NT2/D1 (cell line): ENCODE measurements around the gene PLPPR4.
"Not testable (repeated sequence)": the region's sequence is repeated elsewhere in the genome, so short reads cannot be mapped to it uniquely, and the experiment has no call there.

Experiments used
- DNase-seq: peaks from one replicate; pipeline ENCODE4 v3.0.0-alpha.2; 2011; ENCODE audit warnings: low read depth, low spot score
- H3K27me3 ChIP-seq: 2 replicates; pipeline ENCODE4 v1.6.0; 2011; ENCODE audit warnings: mild to moderate bottlenecking; ENCODE audit not compliant: insufficient read length, insufficient read depth
- H3K36me3 ChIP-seq: 2 replicates; pipeline ENCODE4 v1.6.1; 2011; ENCODE audit warnings: mild to moderate bottlenecking, low read length, mixed read lengths; ENCODE audit not compliant: insufficient read depth, insufficient read length
- H3K4me1 ChIP-seq: 2 replicates; pipeline ENCODE4 v1.5.1; 2011; ENCODE audit not compliant: insufficient read depth, insufficient read length
- H3K4me3 ChIP-seq: 2 replicates; pipeline ENCODE4 v1.5.1; 2011; ENCODE audit warnings: low read depth; ENCODE audit not compliant: insufficient read length
- H3K9ac ChIP-seq: 2 replicates; pipeline ENCODE4 v1.6.0; 2011; ENCODE audit warnings: low read depth; ENCODE audit not compliant: insufficient read length
- H3K9me3 ChIP-seq: 2 replicates; pipeline ENCODE4 v1.5.1; 2011; ENCODE audit warnings: mild to moderate bottlenecking, low read length; ENCODE audit not compliant: insufficient read depth
- SUZ12 ChIP-seq: IDR thresholded peaks from 2 replicates; pipeline ENCODE4 v1.6.1; 2011; ENCODE audit not compliant: insufficient read length, insufficient read depth; ENCODE audit errors: extremely low read depth
- YY1 ChIP-seq: IDR thresholded peaks from 2 replicates; pipeline ENCODE4 v1.6.1; 2011; ENCODE audit not compliant: insufficient read length, insufficient read depth
- ZNF274 ChIP-seq: IDR thresholded peaks from 2 replicates; pipeline ENCODE4 v1.6.1; 2011; ENCODE audit warnings: mild to moderate bottlenecking, low read depth, low read length

Gene PLPPR4

GRCh38 chr1:99269321-99269720, 5.0 kb downstream of the PLPPR4 start:
- H3K4me1 ChIP-seq = no peaks in the 10 kb centered on the region
- DNase-seq = no peak
- peaks cover 19% of the 10 kb centered on the region for H3K27me3 ChIP-seq
- H3K9me3 ChIP-seq = peaks cover under 1% of the 10 kb centered on the region; the same call in 1 of the 2 replicates
- H3K9ac ChIP-seq = no peak overlapping the region
- no peaks in the 10 kb centered on the region for H3K36me3 ChIP-seq
- H3K4me3 ChIP-seq = no peak overlapping the region
- TF ChIP-seq YY1 (no peak), SUZ12 (no peak), ZNF274 (no peak)

GRCh38 chr1:99270646-99271045, 6.4 kb downstream of the PLPPR4 start:
- no peak for DNase-seq
- H3K4me1 ChIP-seq = no peaks in the 10 kb centered on the region
- no peak overlapping the region for H3K4me3 ChIP-seq
- peaks cover 4% of the 10 kb centered on the region; the same call in 1 of the 2 replicates for H3K9me3 ChIP-seq
- TF ChIP-seq SUZ12 (no peak), ZNF274 (no peak), YY1 (no peak)
- no peak overlapping the region for H3K9ac ChIP-seq
- peaks cover 7% of the 10 kb centered on the region for H3K27me3 ChIP-seq
- H3K36me3 ChIP-seq = no peaks in the 10 kb centered on the region

- no peaks in the 10 kb centered on the region for H3K36me3 ChIP-seq
- H3K9me3 ChIP-seq = peaks cover 4% of the 10 kb centered on the region; the same call in 1 of the 2 replicates
- no peak for TF ChIP-seq ZNF274
- no peak for TF ChIP-seq YY1
- no peak for TF ChIP-seq SUZ12
Measured at GRCh38 chr1:99271249-99271648, 7.0 kb downstream of the PLPPR4 start.

GRCh38 chr1:99277066-99277465, 12.8 kb downstream of the PLPPR4 start:
- DNase-seq = no peak
- TF ChIP-seq YY1 = no peak
- no peak for TF ChIP-seq SUZ12
- no peak for TF ChIP-seq ZNF274

More at GRCh38 chr1:99271249-99271648, 7.0 kb downstream of the PLPPR4 start:
- Histone ChIP-seq H3K4me1 (no peaks in the 10 kb centered on the region), H3K4me3 (no peak overlapping the region), H3K27me3 (peaks cover under 1% of the 10 kb centered on the region), H3K9ac (no peak overlapping the region)
- no peak for DNase-seq

GRCh38 chr1:99279525-99279924, 15.2 kb downstream of the PLPPR4 start:
- peaks cover under 1% of the 10 kb centered on the region; the same call in 1 of the 2 replicates for H3K9me3 ChIP-seq
- no peak for TF ChIP-seq YY1
- TF ChIP-seq ZNF274 = no peak
- TF ChIP-seq SUZ12 = no peak
- H3K4me3 ChIP-seq = no peak overlapping the region
- H3K36me3 ChIP-seq = no peaks in the 10 kb centered on the region
- no peak for DNase-seq
- no peaks in the 10 kb centered on the region for H3K27me3 ChIP-seq
- H3K4me1 ChIP-seq = no peaks in the 10 kb centered on the region
- no peak overlapping the region for H3K9ac ChIP-seq

More at GRCh38 chr1:99277066-99277465, 12.8 kb downstream of the PLPPR4 start:
- H3K9ac ChIP-seq = no peak overlapping the region
- H3K27me3 ChIP-seq = no peaks in the 10 kb centered on the region
- H3K9me3 ChIP-seq = peaks cover 4% of the 10 kb centered on the region; the same call in 1 of the 2 replicates
- no peaks in the 10 kb centered on the region for H3K4me1 ChIP-seq
- no peaks in the 10 kb centered on the region for H3K36me3 ChIP-seq
- no peak overlapping the region for H3K4me3 ChIP-seq

GRCh38 chr1:99281105-99281504, 16.8 kb downstream of the PLPPR4 start:
- Histone ChIP-seq H3K4me3 (no peak overlapping the region), H3K27me3 (no peaks in the 10 kb centered on the region), H3K4me1 (no peaks in the 10 kb centered on the region), H3K9ac (no peak overlapping the region), H3K9me3 (no peaks in the 10 kb centered on the region), H3K36me3 (no peaks in the 10 kb centered on the region)
- TF ChIP-seq YY1 (no peak), ZNF274 (no peak), SUZ12 (no peak)
- no peak for DNase-seq

- Histone ChIP-seq H3K9me3 (no peaks in the 10 kb centered on the region), H3K4me1 (no peaks in the 10 kb centered on the region), H3K36me3 (no peaks in the 10 kb centered on the region), H3K27me3 (no peaks in the 10 kb centered on the region), H3K4me3 (no peak overlapping the region), H3K9ac (no peak overlapping the region)
- DNase-seq = no peak
- TF ChIP-seq SUZ12 = no peak
- TF ChIP-seq YY1 = no peak
- no peak for TF ChIP-seq ZNF274
Measured at GRCh38 chr1:99282536-99282935, 18.2 kb downstream of the PLPPR4 start.

GRCh38 chr1:99283521-99283920, 19.2 kb downstream of the PLPPR4 start:
- H3K4me3 ChIP-seq, H3K27me3 ChIP-seq, H3K36me3 ChIP-seq, H3K9me3 ChIP-seq, DNase-seq, H3K4me1 ChIP-seq, H3K9ac ChIP-seq: not testable (repeated sequence)
